ENCODE measurements around the gene CD34.

- TF ChIP-seq SPI1 (IDR thresholded peaks at IDR 0.05; ENCODE audit: low read depth, low read length) (no peak), POLR2AphosphoS5 (IDR thresholded peaks at IDR 0.05; ENCODE audit: low read depth, low read length) (no peak)
Measured at GRCh38 chr1:207920444-207921021, 9.6 kb upstream of the CD34 start.
